ENCODE results near the gene EGR2. TPM values are rescaled to one million over a fixed set of nuclear protein-coding genes. Genes with fewer than 3 reads are reported as not detected.

The EGR2 gene
- total and polyA plus RNA-seq, 10 of the 15 experiments (the other 5 are each of a cell fraction or from before 2014, with no cell fraction given), result 8.3 to 56.5 (median 16.2) TPM

DNA sequence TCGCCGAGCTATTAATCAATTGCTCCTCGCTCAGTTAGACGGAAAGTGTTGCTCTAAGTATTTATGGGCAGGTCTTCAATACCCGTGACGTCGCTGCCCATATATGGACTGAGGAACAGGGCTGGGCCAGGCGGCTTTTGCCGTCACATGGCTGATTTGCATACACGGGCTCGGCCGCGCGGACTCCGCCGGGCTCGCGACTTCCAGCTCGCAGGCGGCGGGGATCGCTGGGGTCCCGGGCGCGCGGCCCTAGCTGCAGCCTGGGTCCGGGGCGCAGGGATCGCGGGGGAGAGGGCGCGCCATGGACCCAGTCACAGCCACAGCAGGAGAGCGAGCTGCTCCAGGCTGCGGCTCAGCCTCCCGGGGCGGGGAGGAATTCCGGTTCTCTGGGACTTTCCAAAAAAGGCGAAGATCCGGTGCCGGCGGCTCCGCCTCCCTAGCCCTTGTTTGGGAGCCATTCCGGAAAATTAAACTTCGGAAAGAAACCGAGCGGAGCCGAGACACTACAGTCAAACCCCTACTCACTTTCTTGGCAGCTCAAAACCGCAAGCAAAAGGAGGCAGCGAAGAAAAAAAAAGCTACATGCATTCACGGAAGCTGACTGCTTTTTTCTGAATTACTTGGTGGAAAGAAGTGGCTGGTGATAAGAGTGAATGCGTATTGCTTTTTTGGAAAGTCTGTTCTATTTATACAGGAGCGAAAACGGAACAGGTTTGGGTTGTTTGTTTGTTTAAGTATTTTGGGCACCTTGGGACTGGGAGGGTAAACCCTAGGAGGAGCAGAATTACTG, at the start of gene EGR2 (continued):
- TF ChIP-seq NFYA (IDR thresholded peaks at IDR 0.05; ENCODE audit: borderline replicate concordance, low read depth, low read length) (no peak), TCF3 (IDR thresholded peaks at IDR 0.05; ENCODE audit: borderline replicate concordance, insufficient read depth, low read depth, low read length) (no peak), SMAD1 (IDR thresholded peaks at IDR 0.05; ENCODE audit: low read depth, partially characterized antibody) (peak; percentile 87), NBN (IDR thresholded peaks at IDR 0.05) (no peak; the same call in 1 of the 2 replicates), TARDBP (IDR thresholded peaks at IDR 0.05; ENCODE audit: borderline replicate concordance) (peak; percentile 32; the same call in 1 of the 2 replicates), CHD4 (IDR thresholded peaks at IDR 0.05) (no peak), POU2F2 (IDR thresholded peaks at IDR 0.05; ENCODE audit: borderline replicate concordance, low read depth, low read length) (peak; percentile 99), LARP7 (IDR thresholded peaks at IDR 0.05) (peak; percentile 59; the same call in 1 of the 2 replicates), HCFC1 (IDR thresholded peaks at IDR 0.05; ENCODE audit: low read length) (no peak), BMI1 (IDR thresholded peaks at IDR 0.05; ENCODE audit: borderline replicate concordance) (no peak; the same call in 1 of the 2 replicates), EED (IDR thresholded peaks at IDR 0.05; ENCODE audit: low read depth) (no peak)
- TF ChIP-seq, protein P1, sequence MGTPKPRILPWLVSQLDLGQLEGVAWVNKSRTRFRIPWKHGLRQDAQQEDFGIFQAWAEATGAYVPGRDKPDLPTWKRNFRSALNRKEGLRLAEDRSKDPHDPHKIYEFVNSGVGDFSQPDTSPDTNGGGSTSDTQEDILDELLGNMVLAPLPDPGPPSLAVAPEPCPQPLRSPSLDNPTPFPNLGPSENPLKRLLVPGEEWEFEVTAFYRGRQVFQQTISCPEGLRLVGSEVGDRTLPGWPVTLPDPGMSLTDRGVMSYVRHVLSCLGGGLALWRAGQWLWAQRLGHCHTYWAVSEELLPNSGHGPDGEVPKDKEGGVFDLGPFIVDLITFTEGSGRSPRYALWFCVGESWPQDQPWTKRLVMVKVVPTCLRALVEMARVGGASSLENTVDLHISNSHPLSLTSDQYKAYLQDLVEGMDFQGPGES (IDR thresholded peaks at IDR 0.05), result no peak
- TF ChIP-seq, protein P2, sequence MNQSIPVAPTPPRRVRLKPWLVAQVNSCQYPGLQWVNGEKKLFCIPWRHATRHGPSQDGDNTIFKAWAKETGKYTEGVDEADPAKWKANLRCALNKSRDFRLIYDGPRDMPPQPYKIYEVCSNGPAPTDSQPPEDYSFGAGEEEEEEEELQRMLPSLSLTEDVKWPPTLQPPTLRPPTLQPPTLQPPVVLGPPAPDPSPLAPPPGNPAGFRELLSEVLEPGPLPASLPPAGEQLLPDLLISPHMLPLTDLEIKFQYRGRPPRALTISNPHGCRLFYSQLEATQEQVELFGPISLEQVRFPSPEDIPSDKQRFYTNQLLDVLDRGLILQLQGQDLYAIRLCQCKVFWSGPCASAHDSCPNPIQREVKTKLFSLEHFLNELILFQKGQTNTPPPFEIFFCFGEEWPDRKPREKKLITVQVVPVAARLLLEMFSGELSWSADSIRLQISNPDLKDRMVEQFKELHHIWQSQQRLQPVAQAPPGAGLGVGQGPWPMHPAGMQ (IDR thresholded peaks at IDR 0.05; ENCODE audit: borderline replicate concordance), result no peak
- TF ChIP-seq, protein P3, sequence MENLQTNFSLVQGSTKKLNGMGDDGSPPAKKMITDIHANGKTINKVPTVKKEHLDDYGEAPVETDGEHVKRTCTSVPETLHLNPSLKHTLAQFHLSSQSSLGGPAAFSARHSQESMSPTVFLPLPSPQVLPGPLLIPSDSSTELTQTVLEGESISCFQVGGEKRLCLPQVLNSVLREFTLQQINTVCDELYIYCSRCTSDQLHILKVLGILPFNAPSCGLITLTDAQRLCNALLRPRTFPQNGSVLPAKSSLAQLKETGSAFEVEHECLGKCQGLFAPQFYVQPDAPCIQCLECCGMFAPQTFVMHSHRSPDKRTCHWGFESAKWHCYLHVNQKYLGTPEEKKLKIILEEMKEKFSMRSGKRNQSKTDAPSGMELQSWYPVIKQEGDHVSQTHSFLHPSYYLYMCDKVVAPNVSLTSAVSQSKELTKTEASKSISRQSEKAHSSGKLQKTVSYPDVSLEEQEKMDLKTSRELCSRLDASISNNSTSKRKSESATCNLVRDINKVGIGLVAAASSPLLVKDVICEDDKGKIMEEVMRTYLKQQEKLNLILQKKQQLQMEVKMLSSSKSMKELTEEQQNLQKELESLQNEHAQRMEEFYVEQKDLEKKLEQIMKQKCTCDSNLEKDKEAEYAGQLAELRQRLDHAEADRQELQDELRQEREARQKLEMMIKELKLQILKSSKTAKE (IDR thresholded peaks at IDR 0.05; ENCODE audit: low read depth, poor library complexity, severe bottlenecking), result peak; percentile 94
- TF ChIP-seq, protein P4, sequence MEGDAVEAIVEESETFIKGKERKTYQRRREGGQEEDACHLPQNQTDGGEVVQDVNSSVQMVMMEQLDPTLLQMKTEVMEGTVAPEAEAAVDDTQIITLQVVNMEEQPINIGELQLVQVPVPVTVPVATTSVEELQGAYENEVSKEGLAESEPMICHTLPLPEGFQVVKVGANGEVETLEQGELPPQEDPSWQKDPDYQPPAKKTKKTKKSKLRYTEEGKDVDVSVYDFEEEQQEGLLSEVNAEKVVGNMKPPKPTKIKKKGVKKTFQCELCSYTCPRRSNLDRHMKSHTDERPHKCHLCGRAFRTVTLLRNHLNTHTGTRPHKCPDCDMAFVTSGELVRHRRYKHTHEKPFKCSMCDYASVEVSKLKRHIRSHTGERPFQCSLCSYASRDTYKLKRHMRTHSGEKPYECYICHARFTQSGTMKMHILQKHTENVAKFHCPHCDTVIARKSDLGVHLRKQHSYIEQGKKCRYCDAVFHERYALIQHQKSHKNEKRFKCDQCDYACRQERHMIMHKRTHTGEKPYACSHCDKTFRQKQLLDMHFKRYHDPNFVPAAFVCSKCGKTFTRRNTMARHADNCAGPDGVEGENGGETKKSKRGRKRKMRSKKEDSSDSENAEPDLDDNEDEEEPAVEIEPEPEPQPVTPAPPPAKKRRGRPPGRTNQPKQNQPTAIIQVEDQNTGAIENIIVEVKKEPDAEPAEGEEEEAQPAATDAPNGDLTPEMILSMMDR (IDR thresholded peaks at IDR 0.05 in 2 of 3, conservative IDR thresholded peaks at IDR 0.05 in 1 of 3; ENCODE audit: control insufficient read depth in 2 of 3, extremely low read depth in 1 of 3, insufficient read depth in 1 of 3, low read depth in 3 of 3, low read length in 3 of 3), result no peak
- TF ChIP-seq, protein P5, sequence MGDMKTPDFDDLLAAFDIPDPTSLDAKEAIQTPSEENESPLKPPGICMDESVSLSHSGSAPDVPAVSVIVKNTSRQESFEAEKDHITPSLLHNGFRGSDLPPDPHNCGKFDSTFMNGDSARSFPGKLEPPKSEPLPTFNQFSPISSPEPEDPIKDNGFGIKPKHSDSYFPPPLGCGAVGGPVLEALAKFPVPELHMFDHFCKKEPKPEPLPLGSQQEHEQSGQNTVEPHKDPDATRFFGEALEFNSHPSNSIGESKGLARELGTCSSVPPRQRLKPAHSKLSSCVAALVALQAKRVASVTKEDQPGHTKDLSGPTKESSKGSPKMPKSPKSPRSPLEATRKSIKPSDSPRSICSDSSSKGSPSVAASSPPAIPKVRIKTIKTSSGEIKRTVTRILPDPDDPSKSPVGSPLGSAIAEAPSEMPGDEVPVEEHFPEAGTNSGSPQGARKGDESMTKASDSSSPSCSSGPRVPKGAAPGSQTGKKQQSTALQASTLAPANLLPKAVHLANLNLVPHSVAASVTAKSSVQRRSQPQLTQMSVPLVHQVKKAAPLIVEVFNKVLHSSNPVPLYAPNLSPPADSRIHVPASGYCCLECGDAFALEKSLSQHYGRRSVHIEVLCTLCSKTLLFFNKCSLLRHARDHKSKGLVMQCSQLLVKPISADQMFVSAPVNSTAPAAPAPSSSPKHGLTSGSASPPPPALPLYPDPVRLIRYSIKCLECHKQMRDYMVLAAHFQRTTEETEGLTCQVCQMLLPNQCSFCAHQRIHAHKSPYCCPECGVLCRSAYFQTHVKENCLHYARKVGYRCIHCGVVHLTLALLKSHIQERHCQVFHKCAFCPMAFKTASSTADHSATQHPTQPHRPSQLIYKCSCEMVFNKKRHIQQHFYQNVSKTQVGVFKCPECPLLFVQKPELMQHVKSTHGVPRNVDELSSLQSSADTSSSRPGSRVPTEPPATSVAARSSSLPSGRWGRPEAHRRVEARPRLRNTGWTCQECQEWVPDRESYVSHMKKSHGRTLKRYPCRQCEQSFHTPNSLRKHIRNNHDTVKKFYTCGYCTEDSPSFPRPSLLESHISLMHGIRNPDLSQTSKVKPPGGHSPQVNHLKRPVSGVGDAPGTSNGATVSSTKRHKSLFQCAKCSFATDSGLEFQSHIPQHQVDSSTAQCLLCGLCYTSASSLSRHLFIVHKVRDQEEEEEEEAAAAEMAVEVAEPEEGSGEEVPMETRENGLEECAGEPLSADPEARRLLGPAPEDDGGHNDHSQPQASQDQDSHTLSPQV (IDR thresholded peaks at IDR 0.05), result no peak

Data from GM12878 (cell line).